Caco-2 (cell line): ENCODE data around the gene NEB. TPM values are rescaled to one million over a fixed set of nuclear protein-coding genes. Genes with fewer than 3 reads are reported as not detected.

Experiments
- BruUV-seq: library from RNA; stranded (reverse); fragments of 400-500 nt; replicated peaks from 2 replicates; lab custom pipeline; 2021; lab: Mats Ljungman, UMichigan
- CTCF ChIA-PET: fragments of 300-600 bp; sonication (Branson Sonifier 250); formaldehyde crosslinking; loops from one replicate; lab custom pipeline; 2022; ENCODE audit warnings: antibody characterized with exemption; lab: Charles Lee
- POLR2A ChIA-PET: fragments of 300-600 bp; sonication (Branson Sonifier 250); formaldehyde crosslinking; loops from one replicate; lab custom pipeline; 2022; ENCODE audit warnings: antibody characterized with exemption; lab: Charles Lee
- DNase-seq, 2 experiments: peaks; one replicate each; pipeline versions ENCODE4 v3.0.0 to v3.0.0-alpha.2; 2020 to 2022
- H3K27me3 ChIP-seq: replicated peaks from 2 replicates; pipeline ENCODE4 v1.6.0; 2011; ENCODE audit warnings: low read length; ENCODE audit not compliant: control insufficient read depth, insufficient read depth
- H3K36me3 ChIP-seq: 2 replicates; pipeline ENCODE4 v1.5.1; 2011; ENCODE audit warnings: low read length; ENCODE audit not compliant: control insufficient read depth, insufficient read depth
- H3K4me1 ChIP-seq: fragments of 250-450 bp; sonication (Bioruptor Pico); 2 replicates; pipeline ENCODE4 v1.5.1; 2020; ENCODE audit warnings: mild to moderate bottlenecking
- H3K4me3 ChIP-seq: 2 replicates; pipeline ENCODE4 v1.5.1; 2011; ENCODE audit warnings: low read depth, mild to moderate bottlenecking, control low read depth, low read length
- H3K9me3 ChIP-seq: fragments of 250-450 bp; sonication (Bioruptor Pico); 2 replicates; pipeline ENCODE4 v1.5.1; 2020; ENCODE audit warnings: mild to moderate bottlenecking, moderate library complexity
- H3K27ac Mint-ChIP-seq: one replicate; pipeline ENCODE4 v1.8.0; 2022; ENCODE audit warnings: mixed read lengths; ENCODE audit not compliant: unreplicated experiment
- H3K27me3 Mint-ChIP-seq: one replicate; pipeline ENCODE4 v1.8.0; 2022; ENCODE audit warnings: mixed read lengths; ENCODE audit not compliant: insufficient read depth, unreplicated experiment
- H3K36me3 Mint-ChIP-seq: one replicate; pipeline ENCODE4 v1.8.0; 2022; ENCODE audit warnings: mild to moderate bottlenecking, mixed read lengths; ENCODE audit not compliant: insufficient read depth, unreplicated experiment
- H3K4me1 Mint-ChIP-seq: one replicate; pipeline ENCODE4 v1.8.0; 2022; ENCODE audit warnings: low read depth, mixed read lengths; ENCODE audit not compliant: unreplicated experiment
- H3K4me3 Mint-ChIP-seq: one replicate; pipeline ENCODE4 v1.8.0; 2022; ENCODE audit warnings: mild to moderate bottlenecking, moderate library complexity, mixed read lengths; ENCODE audit not compliant: unreplicated experiment
- H3K9me3 Mint-ChIP-seq: one replicate; pipeline ENCODE4 v1.8.0; 2022; ENCODE audit warnings: mixed read lengths; ENCODE audit not compliant: unreplicated experiment
- CTCF ChIP-seq, 2 experiments: fragments of 200-600 bp in 1 of 2; IDR thresholded peaks; 1 replicate in 1 of 2; 2 replicates in 1 of 2; pipeline versions ENCODE4 v1.5.1 to v1.8.0; 2011 to 2022; ENCODE audit warnings: antibody characterized with exemption in 1 of 2, control low read depth in 1 of 2, inconsistent platforms in 1 of 2, low read depth in 1 of 2, low read length in 1 of 2, mild to moderate bottlenecking in 1 of 2, moderate library complexity in 1 of 2; ENCODE audit not compliant: insufficient read depth in 1 of 2, severe bottlenecking in 1 of 2, unreplicated experiment in 1 of 2
- intact Hi-C: fragments of 100-400 bp; cut with micrococcal nuclease; formaldehyde crosslinking; loops from one replicate; pipeline ENCODE4 v1.10.0; 2022; ENCODE audit not compliant: unreplicated experiment
- total RNA-seq: library from RNA; stranded (reverse); gene quantifications from 2 replicates; pipeline ENCODE4 v1.2.3, GENCODE V29; 2022

NEB gene
- total RNA-seq, 1 experiment from 2014 or later: 14.7 TPM

GRCh38 chr2:151770995-151771394 lies 36.7 kb upstream of the NEB start:
- intact Hi-C loops: no loop called here

GRCh38 chr2:151769606-151770005 lies 35.3 kb upstream of the NEB start:
- no TSS peak for BruUV-seq
- H3K4me3 ChIP-seq: no peak overlapping the region
- Mint-ChIP-seq H3K36me3 (no peaks in the 10 kb centered on the region), H3K4me1 (no peaks in the 10 kb centered on the region), H3K27me3 (no peaks in the 10 kb centered on the region), H3K27ac (no peak overlapping the region), H3K9me3 (no peaks in the 10 kb centered on the region), H3K4me3 (no peak overlapping the region)
- intact Hi-C loops: no loop called here
- TF ChIP-seq CTCF (IDR thresholded peaks at IDR 0.05; ENCODE audit: insufficient read depth in 1 of 2, low read depth in 1 of 2, low read length in 1 of 2, severe bottlenecking in 1 of 2, unreplicated experiment in 1 of 2): no peak
- ChIA-PET CTCF (no interaction called here), POLR2A (no interaction called here)
- DNase-seq: no peak
- H3K9me3 ChIP-seq: no peaks in the 10 kb centered on the region
- H3K4me1 ChIP-seq: no peaks in the 10 kb centered on the region
- H3K36me3 ChIP-seq: no peaks in the 10 kb centered on the region
- no peaks in the 10 kb centered on the region for H3K27me3 ChIP-seq

More at GRCh38 chr2:151770995-151771394, 36.7 kb upstream of the NEB start:
- no peaks in the 10 kb centered on the region for H3K9me3 Mint-ChIP-seq
- no peak overlapping the region for H3K27ac Mint-ChIP-seq
- no peaks in the 10 kb centered on the region for H3K27me3 Mint-ChIP-seq
- H3K4me3 Mint-ChIP-seq: no peak overlapping the region
- no peaks in the 10 kb centered on the region for H3K9me3 ChIP-seq
- no peaks in the 10 kb centered on the region for H3K4me1 Mint-ChIP-seq
- H3K4me3 ChIP-seq: no peak overlapping the region
- H3K36me3 Mint-ChIP-seq: no peaks in the 10 kb centered on the region
- BruUV-seq: no TSS peak
- DNase-seq: no peak
- TF ChIP-seq CTCF (IDR thresholded peaks at IDR 0.05; ENCODE audit: insufficient read depth in 1 of 2, low read depth in 1 of 2, low read length in 1 of 2, severe bottlenecking in 1 of 2, unreplicated experiment in 1 of 2): no peak
- H3K36me3 ChIP-seq: no peaks in the 10 kb centered on the region
- H3K4me1 ChIP-seq: no peaks in the 10 kb centered on the region
- CTCF ChIA-PET: no interaction called here
- POLR2A ChIA-PET: no interaction called here
- H3K27me3 ChIP-seq: no peaks in the 10 kb centered on the region

GRCh38 chr2:151767536-151767935 lies 33.3 kb upstream of the NEB start:
- no peak overlapping the region for H3K4me3 Mint-ChIP-seq
- no peaks in the 10 kb centered on the region for H3K36me3 Mint-ChIP-seq
- H3K4me1 ChIP-seq: no peaks in the 10 kb centered on the region
- no peaks in the 10 kb centered on the region for H3K36me3 ChIP-seq
- no peak overlapping the region for H3K27ac Mint-ChIP-seq
- no peaks in the 10 kb centered on the region for H3K27me3 Mint-ChIP-seq
- H3K9me3 ChIP-seq: no peaks in the 10 kb centered on the region
- CTCF ChIA-PET: no interaction called here
- H3K27me3 ChIP-seq: no peaks in the 10 kb centered on the region
- DNase-seq: no peak
- no peak for TF ChIP-seq CTCF (IDR thresholded peaks at IDR 0.05; ENCODE audit: insufficient read depth in 1 of 2, low read depth in 1 of 2, low read length in 1 of 2, severe bottlenecking in 1 of 2, unreplicated experiment in 1 of 2)
- POLR2A ChIA-PET: no interaction called here
- no TSS peak for BruUV-seq
- intact Hi-C loops: no loop called here
- H3K9me3 Mint-ChIP-seq: no peaks in the 10 kb centered on the region
- no peak overlapping the region for H3K4me3 ChIP-seq
- H3K4me1 Mint-ChIP-seq: no peaks in the 10 kb centered on the region
